ENCODE results near the gene CEP70.
"Not testable (repeated sequence)": the region's sequence is repeated elsewhere in the genome, so short reads cannot be mapped to it uniquely, and the experiment has no call there.

DNA sequence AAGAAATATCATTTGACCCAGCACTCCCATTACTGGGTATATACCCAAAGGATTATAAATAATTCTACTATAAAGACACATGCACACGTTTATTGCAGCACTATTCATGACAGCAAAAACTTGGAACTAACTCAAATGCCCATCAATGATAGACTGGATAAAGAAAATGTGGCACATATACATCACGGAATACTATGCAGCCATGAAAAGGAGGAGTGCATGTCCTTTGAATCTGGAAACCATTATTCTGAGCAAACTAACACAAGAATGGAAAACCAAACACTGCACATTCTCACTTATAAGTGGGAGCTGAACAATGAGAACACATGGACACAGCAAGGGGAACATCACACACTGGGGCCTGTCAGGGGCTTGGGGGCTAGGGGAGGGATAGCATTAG, 27.8 kb downstream of the CEP70 start:
- TF ChIP-seq, protein P1, sequence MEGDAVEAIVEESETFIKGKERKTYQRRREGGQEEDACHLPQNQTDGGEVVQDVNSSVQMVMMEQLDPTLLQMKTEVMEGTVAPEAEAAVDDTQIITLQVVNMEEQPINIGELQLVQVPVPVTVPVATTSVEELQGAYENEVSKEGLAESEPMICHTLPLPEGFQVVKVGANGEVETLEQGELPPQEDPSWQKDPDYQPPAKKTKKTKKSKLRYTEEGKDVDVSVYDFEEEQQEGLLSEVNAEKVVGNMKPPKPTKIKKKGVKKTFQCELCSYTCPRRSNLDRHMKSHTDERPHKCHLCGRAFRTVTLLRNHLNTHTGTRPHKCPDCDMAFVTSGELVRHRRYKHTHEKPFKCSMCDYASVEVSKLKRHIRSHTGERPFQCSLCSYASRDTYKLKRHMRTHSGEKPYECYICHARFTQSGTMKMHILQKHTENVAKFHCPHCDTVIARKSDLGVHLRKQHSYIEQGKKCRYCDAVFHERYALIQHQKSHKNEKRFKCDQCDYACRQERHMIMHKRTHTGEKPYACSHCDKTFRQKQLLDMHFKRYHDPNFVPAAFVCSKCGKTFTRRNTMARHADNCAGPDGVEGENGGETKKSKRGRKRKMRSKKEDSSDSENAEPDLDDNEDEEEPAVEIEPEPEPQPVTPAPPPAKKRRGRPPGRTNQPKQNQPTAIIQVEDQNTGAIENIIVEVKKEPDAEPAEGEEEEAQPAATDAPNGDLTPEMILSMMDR (IDR thresholded peaks at IDR 0.05): not testable (repeated sequence)
- TF ChIP-seq POLR2A (IDR thresholded peaks at IDR 0.05): not testable (repeated sequence)
